ENCODE data around the gene ARHGAP26.
A peak's percentile ranks its signal among the peaks of the same experiment; 100 is the strongest.
"Not testable (repeated sequence)": the region's sequence is repeated elsewhere in the genome, so short reads cannot be mapped to it uniquely, and the experiment has no call there.

The ARHGAP26 gene

GRCh38 chr5:142969624-142970439 is 199.7 kb downstream of the ARHGAP26 start:
- DNase-seq: no peak

DNA sequence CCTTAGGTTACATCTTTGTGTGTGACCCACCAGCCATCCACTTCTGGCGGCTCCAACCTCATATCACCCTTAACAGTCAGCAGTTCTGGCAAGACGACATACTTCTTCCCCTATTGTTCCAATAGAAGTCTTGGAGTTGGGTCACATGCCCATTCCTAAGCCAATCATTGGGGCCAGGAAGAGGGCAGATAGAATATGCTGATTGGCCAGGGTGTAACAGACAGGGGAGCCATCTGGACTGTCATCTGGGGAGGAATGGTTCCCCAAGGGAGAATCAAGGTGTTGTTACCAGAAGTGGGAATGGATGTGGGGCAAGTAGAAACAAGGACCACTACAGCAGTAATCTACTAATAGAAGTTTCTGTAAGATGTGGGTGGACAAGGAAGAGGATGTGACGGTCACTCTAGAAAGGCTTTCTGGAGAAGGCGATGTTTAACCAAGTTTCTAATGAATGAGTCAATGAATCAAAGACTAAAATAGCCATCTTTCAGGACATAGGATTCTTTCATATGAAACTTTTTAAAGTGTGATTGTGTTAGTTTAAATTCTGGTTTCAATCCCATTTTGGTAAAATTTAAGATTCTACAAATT is 200.4 kb downstream of the ARHGAP26 start:
- no peak for DNase-seq

DNA sequence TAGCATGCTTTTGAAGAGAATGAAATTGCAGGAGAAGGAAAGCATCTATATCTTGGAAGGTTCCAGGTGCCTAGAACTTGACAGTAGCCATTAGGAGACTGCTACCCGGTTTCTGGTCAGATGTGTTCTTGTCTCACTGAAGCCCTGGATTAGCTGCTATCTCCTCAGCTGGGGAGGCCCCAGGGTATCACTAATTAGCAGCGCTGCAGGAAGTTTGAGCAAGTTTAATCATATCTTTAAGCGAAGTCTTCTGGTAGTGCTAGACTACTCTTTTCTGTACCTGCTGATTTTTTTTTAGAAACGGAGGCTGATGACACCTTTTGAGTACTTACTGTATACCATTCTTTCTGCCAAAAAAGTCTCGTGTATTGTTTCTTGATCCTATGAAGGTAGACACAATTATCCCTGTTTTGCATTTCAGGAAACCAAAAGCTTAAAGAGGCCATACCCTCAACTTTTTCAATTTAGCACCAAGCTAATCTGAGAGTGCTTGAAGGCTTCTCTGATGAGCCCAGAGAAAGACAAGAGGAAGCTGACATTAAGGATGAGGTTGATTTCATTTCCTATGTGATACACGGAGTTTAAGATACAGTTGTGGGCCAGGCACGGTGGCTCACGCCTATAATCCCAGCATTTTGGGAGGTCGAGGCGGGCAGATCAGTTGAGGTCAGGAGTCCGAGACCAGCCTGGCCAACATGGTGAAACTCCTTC is 201.3 kb downstream of the ARHGAP26 start:
- no peak for DNase-seq

- no peak for DNase-seq
These were observed 201.9 kb downstream of the ARHGAP26 start for GRCh38 chr5:142972064-142972570.

GRCh38 chr5:142973932-142974331 is 203.8 kb downstream of the ARHGAP26 start:
- DNase-seq: no peak

DNA sequence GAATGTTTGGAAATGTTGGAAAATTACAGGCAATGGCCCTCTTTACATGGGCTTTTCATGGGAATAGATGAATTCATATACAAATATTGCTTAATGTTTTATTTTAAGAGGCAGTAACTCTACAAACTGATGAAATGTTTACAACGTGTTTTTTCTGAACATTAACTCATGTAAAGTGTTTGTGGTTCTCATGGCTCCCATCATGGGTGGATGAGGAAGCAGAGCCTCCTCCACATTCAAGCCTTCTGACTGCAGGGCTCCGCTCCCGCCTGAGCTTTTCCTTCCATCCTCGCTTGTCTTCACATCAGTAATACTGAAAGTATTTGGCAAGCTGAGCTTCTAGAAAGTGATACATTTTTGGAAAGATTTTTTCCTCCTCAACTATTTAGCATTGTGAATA is 204.2 kb downstream of the ARHGAP26 start:
- DNase-seq: no peak

DNA sequence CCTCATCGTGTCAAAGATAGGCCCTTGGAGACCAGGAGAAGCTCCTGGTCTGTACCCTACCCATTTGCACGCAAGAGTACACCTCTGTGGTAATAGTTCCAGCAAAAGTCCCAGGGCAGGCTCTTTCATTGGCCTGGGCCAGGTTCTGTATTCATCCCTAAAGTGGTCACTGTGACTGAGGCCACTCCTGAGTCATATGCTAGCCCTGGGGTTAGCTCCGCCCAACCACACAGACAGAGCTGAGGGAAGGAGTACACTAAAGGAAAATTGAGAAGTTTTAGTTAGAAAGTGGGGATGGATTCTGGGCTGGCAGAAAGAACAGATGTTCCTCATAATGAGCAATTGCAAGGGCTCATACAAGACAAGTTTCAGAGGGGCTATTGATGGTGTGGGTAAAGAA is 206.7 kb downstream of the ARHGAP26 start:
- no peak for DNase-seq

DNA sequence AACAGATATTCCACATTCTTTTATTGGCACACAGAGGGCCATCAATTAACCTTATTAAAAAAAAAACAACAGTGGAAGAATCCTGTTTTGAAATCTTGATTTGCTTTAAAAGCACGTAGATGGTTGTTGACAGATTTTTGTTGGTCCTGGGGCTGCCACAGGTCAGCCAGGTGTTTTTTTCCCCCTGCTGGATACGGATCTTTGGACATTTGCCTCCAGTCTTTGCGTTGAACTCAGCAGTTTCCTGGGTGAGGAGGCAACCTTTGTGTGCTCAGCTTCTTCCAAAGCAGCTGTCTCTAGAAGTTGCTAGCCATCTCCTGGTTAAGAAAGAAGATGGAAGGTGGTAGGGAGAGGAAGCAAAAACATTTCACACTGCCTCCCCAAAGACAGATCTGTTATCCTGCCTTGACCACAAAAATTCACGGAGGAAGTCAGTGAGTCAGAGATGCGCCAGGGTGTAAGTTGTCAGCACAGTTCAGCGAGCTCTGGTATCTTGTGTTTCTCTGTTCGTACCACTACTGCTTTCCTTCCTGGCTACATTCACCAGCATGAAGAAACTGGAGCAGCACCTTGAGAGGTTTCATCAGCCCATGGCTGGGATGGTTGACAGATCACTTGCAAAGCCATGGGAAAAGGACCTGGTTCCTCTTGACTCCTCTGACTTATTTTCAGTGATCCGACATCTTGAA is 207.3 kb downstream of the ARHGAP26 start:
- peak; percentile 31 for DNase-seq

GRCh38 chr5:142978252-142978651 is 208.1 kb downstream of the ARHGAP26 start:
- no peak for DNase-seq

GRCh38 chr5:142978726-142979125 is 208.5 kb downstream of the ARHGAP26 start:
- DNase-seq: no peak

DNA sequence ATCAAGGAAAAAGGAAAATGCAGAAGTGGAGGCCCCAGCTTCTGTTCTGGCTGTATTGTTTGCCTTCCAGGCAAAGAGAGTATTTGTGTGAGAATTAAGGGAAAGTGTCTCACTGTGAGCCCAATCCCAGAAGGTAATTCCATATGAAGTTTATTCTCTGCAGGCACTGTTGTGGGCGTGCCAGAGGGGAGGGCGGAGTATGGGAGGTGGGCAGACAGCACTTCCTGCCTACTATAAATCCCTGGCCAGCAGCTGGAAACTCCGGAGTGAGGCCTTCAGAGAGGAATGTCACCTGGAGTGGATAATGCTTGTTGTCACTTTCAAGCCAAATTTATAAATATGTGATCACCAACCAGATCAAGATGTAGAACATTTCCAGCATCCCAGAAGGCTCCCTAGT is 209.5 kb downstream of the ARHGAP26 start:
- no peak for DNase-seq

- no peak for DNase-seq
These were observed 211.3 kb downstream of the ARHGAP26 start for GRCh38 chr5:142981475-142981874.

- DNase-seq: no peak
These were observed 212.0 kb downstream of the ARHGAP26 start for GRCh38 chr5:142981886-142982820.

DNA sequence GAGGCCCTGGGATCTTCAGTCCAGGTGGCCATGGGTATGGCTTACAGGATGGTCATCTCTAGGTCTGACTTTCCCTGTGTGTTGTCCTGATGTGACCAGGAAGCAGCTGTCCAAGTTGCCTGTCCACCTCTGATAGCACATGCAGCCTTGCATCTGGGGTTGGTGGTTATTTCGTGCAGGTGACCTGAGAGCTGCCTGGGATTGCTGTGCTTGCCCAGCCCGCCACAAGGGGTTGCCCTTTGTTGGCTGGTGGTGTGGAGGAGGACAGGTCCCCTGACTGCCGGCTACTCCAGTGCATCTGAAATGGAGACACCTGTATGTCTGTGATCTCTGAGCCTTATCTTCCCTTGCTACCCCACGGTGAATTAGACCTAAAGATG is 212.6 kb downstream of the ARHGAP26 start:
- no peak for DNase-seq

DNA sequence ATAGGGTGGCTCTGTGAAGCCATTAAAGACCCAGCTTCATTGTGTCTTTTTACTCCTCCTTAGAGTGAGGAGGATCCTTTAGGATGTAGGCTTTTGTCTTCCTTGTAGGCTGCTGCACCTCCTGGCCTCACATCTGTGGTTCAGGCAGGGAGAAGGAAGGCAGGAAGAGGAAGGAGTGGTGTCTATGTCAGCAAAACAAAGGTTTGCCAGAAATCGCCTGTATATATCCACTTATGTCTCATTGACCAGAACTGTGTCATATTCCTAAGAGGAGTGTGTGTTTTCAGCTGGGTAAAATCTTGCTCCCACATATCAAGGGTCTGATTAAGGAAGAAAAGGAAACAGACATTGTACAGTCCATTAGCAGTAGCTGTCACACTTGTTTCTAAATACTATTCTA is 213.8 kb downstream of the ARHGAP26 start:
- DNase-seq: no peak

- DNase-seq: no peak
These were observed 214.3 kb downstream of the ARHGAP26 start for GRCh38 chr5:142984525-142984924.

DNA sequence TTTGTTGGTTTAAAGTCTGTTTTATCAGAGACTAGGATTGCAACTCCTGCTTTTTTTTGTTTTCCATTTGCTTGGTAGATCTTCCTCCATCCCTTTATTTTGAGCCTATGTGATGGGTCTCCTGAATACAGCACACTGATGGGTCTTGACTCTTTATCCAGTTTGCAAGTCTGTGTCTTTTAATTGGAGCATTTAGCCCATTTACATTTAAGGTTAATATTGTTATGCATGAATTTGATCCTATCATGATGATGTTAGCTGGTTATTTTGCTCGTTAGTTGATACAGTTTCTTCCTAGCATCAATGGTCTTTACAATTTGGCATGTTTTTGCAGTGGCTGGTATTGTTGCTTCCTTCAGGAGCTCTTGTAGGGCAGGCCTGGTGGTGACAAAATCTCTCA is 219.1 kb downstream of the ARHGAP26 start:
- not testable (repeated sequence) for DNase-seq

GRCh38 chr5:142990073-142990472 is 219.9 kb downstream of the ARHGAP26 start:
- DNase-seq: not testable (repeated sequence)

GRCh38 chr5:142994218-142994617 is 224.0 kb downstream of the ARHGAP26 start:
- DNase-seq: no peak

GRCh38 chr5:142995621-142996020 is 225.4 kb downstream of the ARHGAP26 start:
- DNase-seq: not testable (repeated sequence)

DNA sequence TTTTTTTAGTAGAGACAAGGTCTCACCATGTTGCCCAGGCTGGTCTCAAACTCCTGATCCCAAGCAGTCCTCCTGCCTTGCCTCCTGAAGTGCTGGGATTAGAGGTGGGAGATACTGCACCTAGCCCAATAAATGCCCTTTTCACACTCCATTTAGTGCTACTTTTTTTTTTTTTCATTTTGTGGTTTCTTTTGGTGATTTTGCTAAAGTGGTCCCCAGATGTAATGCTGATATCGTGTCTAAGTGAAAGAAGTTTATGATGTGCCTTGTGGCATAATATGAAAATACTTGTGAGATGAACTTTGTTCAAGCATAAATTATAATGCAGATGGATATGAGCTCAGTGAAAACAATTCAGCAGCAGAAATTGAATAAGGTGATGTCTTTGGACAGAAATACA is 227.4 kb downstream of the ARHGAP26 start:
- no peak for DNase-seq
